Small intestine (tissue), 4 donors: ENCODE data around the gene LYRM4. TPM values are rescaled to one million over a fixed set of nuclear protein-coding genes. Genes with fewer than 3 reads are reported as not detected.

Experiments used
- polyA plus RNA-seq, 4 donors: library from polyadenylated mRNA; stranded (reverse) in 3 of 4; unstranded in 1 of 4; fragments of 200-250 nt in 3 of 4; fragments of 120-200 nt in 1 of 4; gene quantifications; one replicate each; pipeline versions ENCODE4 v1.2.1 to v1.2.3, GENCODE V29; 2013
- donor health status: healthy with polysubstance abuse.
- donor health status: Bipolar disorder and iron deficiency.
- donor health status: healthy.

The LYRM4 gene
- polyA plus RNA-seq, 4 donors, result 6.5 to 20.5 (median 14.3) TPM

Other genes with a start within 250 kb of the LYRM4 start
- 1 to 10 TPM in 1 of 4 donors, under 1 TPM in 1, not detected in 2; 0.28 to 4.1 TPM for gene PPP1R3G, start 175.6 kb downstream of the LYRM4 start, polyA plus RNA-seq
- gene FARS2, start 563 bp upstream of the LYRM4 start, polyA plus RNA-seq, result 10 to 100 TPM in 2 of 4 donors, 1 to 10 TPM in 2; 6.0 to 16.6 (median 11.8) TPM